NCI-H2171 (cell line): ENCODE measurements around the gene HGD.
A peak's percentile ranks its signal among the peaks of the same experiment; 100 is the strongest.
"Not testable (repeated sequence)": the region's sequence is repeated elsewhere in the genome, so short reads cannot be mapped to it uniquely, and the experiment has no call there.

Source experiments
- DNase-seq: peaks from one replicate; lab custom pipeline; 2025; lab: John Stamatoyannopoulos, UW

HGD gene

GRCh38 chr3:120637851-120638559, 44.0 kb downstream of the HGD start:
- DNase-seq = no peak

- no peak for DNase-seq
Observed at GRCh38 chr3:120636795-120637401, 45.1 kb downstream of the HGD start.

GRCh38 chr3:120634539-120634938, 47.5 kb downstream of the HGD start:
- DNase-seq = no peak

- DNase-seq = no peak
Observed at GRCh38 chr3:120625159-120625586, 56.9 kb downstream of the HGD start.

GRCh38 chr3:120623727-120624093, 58.3 kb downstream of the HGD start:
- DNase-seq = no peak

- no peak for DNase-seq
Observed at GRCh38 chr3:120622870-120623726, 58.9 kb downstream of the HGD start.

GRCh38 chr3:120622457-120622856, 59.6 kb downstream of the HGD start:
- DNase-seq = no peak

- DNase-seq = not testable (repeated sequence)
Observed at GRCh38 chr3:120616745-120617144, 65.3 kb downstream of the HGD start.

GRCh38 chr3:120615847-120616609, 66.0 kb downstream of the HGD start:
- no peak for DNase-seq

- no peak for DNase-seq
Observed at GRCh38 chr3:120614765-120615164, 67.3 kb downstream of the HGD start.

- no peak for DNase-seq
Observed at GRCh38 chr3:120608506-120608905, 73.5 kb downstream of the HGD start.

- no peak for DNase-seq
Observed at GRCh38 chr3:120604784-120605183, 77.3 kb downstream of the HGD start.

- no peak for DNase-seq
Observed at GRCh38 chr3:120604382-120604781, 77.7 kb downstream of the HGD start.

- no peak for DNase-seq
Observed at GRCh38 chr3:120602682-120603081, 79.4 kb downstream of the HGD start.

GRCh38 chr3:120601554-120601953, 80.5 kb downstream of the HGD start:
- DNase-seq = no peak

GRCh38 chr3:120599211-120599610, 82.8 kb downstream of the HGD start:
- no peak for DNase-seq

- DNase-seq = no peak
Observed at GRCh38 chr3:120597445-120598049, 84.5 kb downstream of the HGD start.

GRCh38 chr3:120596853-120597223, 85.2 kb downstream of the HGD start:
- no peak for DNase-seq

- DNase-seq = peak; percentile 97
Observed at GRCh38 chr3:120596116-120596852, 85.8 kb downstream of the HGD start, which contains the start of gene NDUFB4. Gene NDUFB4 (plus strand): TSS chr3:120596336. CDS start chr3:120596360, 24 bp downstream.

- no peak for DNase-seq
Observed at GRCh38 chr3:120595788-120596115, 86.3 kb downstream of the HGD start.

GRCh38 chr3:120587332-120587975, 94.6 kb downstream of the HGD start:
- no peak for DNase-seq
